AG04449 (cell line): ENCODE measurements around the gene SPANXN2.

Experiments used
- CTCF ChIA-PET: fragments of 350-600 bp; formaldehyde crosslinking; extraction: SDS; loops from one replicate; lab custom pipeline; 2021; ENCODE audit warnings: antibody characterized with exemption; lab: Yijun Ruan, JAX
- POLR2A ChIA-PET: fragments of 400-600, 350-600 bp; formaldehyde crosslinking; extraction: SDS; loops from one replicate; lab custom pipeline; 2020; ENCODE audit warnings: antibody characterized with exemption, inconsistent platforms; lab: Yijun Ruan, JAX
- DNase-seq: peaks from one replicate; pipeline ENCODE4 v3.0.0-alpha.2; 2010; ENCODE audit warnings: low read depth, low spot score
- H3K4me3 ChIP-seq: 2 replicates; pipeline ENCODE4 v1.5.1; 2011; ENCODE audit warnings: low read depth, mild to moderate bottlenecking, control low read depth, low read length
- TF ChIP-seq, protein P1 (sequence below): IDR thresholded peaks from one replicate; pipeline ENCODE4 v1.5.1; 2011; ENCODE audit warnings: mild to moderate bottlenecking, moderate library complexity, low read length, control low read depth, inconsistent platforms; ENCODE audit not compliant: insufficient read depth; ENCODE audit errors: missing control alignments

SPANXN2 gene

DNA sequence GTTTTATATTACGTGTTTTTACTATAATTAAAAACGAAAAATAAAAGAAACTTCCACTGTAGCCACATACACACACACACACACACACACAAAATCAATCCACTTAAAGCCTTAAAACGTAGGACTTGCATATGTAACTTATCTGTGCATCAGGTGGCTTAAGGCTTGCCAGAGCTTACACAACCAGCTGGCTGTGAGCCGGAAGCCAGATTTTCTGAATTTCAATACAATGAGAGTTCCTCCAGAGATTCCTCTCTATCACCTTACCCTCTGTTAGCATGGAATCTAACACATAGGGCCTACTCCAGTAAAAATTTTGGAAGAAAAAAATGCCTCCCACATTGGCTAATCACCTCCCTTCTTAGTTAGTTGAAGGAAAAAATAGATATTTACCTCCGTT, 56.8 kb downstream of the SPANXN2 start:
- TF ChIP-seq, protein P1, sequence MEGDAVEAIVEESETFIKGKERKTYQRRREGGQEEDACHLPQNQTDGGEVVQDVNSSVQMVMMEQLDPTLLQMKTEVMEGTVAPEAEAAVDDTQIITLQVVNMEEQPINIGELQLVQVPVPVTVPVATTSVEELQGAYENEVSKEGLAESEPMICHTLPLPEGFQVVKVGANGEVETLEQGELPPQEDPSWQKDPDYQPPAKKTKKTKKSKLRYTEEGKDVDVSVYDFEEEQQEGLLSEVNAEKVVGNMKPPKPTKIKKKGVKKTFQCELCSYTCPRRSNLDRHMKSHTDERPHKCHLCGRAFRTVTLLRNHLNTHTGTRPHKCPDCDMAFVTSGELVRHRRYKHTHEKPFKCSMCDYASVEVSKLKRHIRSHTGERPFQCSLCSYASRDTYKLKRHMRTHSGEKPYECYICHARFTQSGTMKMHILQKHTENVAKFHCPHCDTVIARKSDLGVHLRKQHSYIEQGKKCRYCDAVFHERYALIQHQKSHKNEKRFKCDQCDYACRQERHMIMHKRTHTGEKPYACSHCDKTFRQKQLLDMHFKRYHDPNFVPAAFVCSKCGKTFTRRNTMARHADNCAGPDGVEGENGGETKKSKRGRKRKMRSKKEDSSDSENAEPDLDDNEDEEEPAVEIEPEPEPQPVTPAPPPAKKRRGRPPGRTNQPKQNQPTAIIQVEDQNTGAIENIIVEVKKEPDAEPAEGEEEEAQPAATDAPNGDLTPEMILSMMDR: no peak

More for the DNA sequence above, 56.8 kb downstream of the SPANXN2 start:
- CTCF ChIA-PET: no interaction called here
- no peak overlapping the region for H3K4me3 ChIP-seq
- POLR2A ChIA-PET: no interaction called here
- DNase-seq: no peak
